HG03460 (cell line): ENCODE measurements around the gene DCP1B.

Experiments
- ATAC-seq: cut with Tn5 transposase; IDR thresholded peaks from one replicate; pipeline ENCODE4 v1.9.1; 2021; ENCODE audit not compliant: unreplicated experiment

The DCP1B gene

DNA sequence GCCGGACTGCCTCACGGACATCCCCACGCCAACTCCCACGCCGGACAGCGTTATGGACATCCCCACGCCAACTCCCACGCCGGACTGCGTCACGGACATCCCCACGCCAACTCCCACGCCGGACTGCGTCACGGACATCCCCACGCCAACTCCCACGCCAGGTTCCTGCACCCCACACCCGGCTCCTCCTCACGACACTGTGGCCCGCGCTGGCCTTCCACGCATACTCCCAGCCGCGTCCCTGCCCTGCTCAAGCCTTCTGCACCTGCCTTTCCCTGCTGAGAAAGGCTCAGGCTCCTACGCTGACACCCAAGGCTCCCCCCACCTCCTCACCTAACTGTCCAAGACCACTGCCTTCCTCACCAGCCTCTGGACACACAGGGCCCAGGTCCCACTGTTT, 95.5 kb downstream of the DCP1B start:
- ATAC-seq: no peak

DNA sequence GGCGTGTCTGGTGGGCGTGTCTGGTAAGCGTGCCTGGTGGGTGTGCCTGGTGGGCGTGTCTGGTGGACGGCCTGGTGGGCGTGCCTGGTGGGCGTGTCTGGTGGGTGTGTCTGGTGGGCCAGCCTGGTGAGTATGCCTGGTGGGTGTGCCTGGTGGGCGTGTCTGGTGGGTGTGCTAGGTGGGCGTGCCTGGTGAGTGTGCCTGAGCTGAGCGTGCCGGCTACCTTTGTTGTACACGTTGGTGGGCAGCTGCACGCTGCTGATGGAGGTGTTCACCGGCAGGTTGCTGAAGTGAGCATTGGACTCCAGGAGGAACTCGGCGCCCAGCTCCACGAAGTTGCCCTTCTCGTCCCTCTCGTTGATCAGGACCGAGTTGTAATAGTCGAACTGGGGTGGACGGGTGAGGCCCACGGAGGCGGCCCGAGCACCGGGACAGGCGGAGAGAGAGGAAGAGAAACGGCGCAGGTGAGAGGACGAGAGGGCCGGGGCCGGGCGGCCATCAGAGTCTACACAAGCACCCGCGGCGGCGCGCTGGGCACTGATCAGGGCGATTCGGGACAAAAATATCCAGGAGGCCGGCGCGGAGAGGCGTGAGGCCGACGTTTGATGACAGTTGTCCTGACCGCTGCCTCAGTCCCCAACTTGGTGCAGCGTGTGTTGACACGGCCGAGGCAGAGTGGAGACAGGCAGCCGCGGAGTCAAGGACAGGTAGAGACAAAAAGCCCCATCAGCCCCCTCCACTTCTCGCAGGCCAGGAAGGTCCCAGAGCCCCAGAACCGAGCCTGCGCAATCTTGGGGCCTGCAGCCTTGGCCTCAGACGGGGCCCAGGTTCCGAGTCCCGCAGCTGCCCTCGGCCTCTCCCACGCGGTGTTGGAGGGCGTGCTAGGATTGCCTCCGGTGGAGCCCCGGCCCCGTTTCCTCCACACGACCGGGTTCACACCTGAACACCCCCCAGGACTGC, 96.3 kb downstream of the DCP1B start:
- no peak for ATAC-seq

DNA sequence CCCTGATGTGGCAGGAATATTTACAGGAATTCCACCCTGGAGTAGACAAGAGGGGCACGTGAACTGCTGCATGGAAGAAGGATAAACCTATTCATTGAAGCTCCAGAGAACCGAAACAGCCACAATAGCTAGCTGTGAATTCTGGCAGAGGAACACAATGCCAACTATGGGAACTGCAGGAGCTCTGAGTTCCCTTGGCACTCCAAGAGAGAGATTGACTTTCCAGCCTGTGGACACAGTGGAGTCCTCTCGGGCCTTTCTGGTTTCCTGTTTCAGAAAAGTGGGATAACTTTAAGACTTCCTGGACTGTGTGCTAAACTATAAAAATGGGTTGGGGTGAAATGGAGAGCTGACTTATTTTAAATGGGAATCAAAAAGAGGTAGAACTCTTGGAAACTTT, 97.7 kb downstream of the DCP1B start:
- ATAC-seq: no peak

DNA sequence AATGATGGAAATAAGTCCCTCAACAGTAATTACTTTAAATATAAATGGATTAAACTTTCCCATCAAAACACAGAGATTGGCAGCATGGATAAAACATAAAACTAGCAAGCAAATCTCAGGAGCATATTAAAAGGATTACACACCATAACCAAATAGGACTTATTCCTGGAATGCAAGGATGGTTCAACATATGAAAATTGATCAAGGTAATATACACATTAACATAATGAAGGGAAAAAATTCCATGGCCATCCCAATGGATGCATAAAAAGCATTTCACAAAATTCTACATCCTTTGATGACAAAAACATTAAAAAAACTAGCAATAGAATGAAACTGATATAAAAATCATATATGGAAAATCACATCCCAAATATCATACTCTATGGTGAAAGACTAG, 99.4 kb downstream of the DCP1B start:
- no peak for ATAC-seq

DNA sequence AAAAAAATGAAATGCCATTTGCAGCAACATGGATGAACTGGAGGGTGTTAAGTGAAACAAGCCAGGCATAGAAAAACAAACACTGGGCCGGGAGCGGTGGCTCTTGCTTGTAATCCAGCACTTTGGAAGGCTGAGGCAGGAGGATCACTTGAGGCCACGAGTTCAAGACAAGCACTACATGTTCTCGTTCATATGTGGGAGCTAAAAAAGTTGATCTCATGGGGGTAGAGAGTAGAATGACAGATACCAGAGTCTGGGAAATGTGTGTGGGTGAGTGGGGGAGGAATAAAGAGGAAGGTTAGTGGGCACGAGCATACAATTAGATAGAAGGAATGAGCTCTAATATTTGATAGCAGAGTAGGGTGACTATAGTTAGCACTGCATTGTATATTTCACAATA, 107.3 kb downstream of the DCP1B start:
- ATAC-seq: no peak
